H1 (cell line): Measurements from ENCODE around the gene ZNF716. TPM values are rescaled to one million over a fixed set of nuclear protein-coding genes. Genes with fewer than 3 reads are reported as not detected.

Experiments used
- CTCF ChIA-PET: fragments of 300-600 bp; sonication (Branson Sonifier 250); formaldehyde crosslinking; loops from one replicate; lab custom pipeline; 2021; ENCODE audit not compliant: partially characterized antibody; lab: Charles Lee
- POLR2A ChIA-PET: fragments of 300-600 bp; sonication (Branson Sonifier 250); formaldehyde crosslinking; loops from one replicate; lab custom pipeline; 2021; ENCODE audit warnings: inconsistent platforms; ENCODE audit not compliant: partially characterized antibody; lab: Charles Lee
- DNase-seq, 2 experiments: peaks; one replicate each; pipeline versions ENCODE4 v3.0.0 to v3.0.0-alpha.2; 2010 to 2022; ENCODE audit warnings: low spot score in 2 of 2, low read depth in 1 of 2, mixed read lengths in 1 of 2
- FAIRE-seq: peaks from 2 replicates; lab custom pipeline; 2011; peaks lifted over from hg19 to GRCh38; lab: Jason Lieb, UNC
- H2AFZ ChIP-seq: 2 replicates; pipeline ENCODE4 v1.8.1; 2012; ENCODE audit warnings: low read length, inconsistent platforms
- H2AK5ac ChIP-seq: 2 replicates; pipeline ENCODE4 v1.6.1; 2013; ENCODE audit warnings: low read depth, low read length
- H2BK120ac ChIP-seq: replicated peaks from 2 replicates; pipeline ENCODE3; 2013; ENCODE audit warnings: low read depth, low read length, inconsistent platforms
- H2BK12ac ChIP-seq: 2 replicates; pipeline ENCODE4 v1.6.1; 2013; ENCODE audit warnings: low read depth, low read length
- H2BK15ac ChIP-seq: 2 replicates; pipeline ENCODE4 v1.6.1; 2013; ENCODE audit warnings: low read length
- H2BK20ac ChIP-seq: 2 replicates; pipeline ENCODE4 v1.6.1; 2013; ENCODE audit warnings: low read length
- H2BK5ac ChIP-seq: 2 replicates; pipeline ENCODE4 v1.6.1; 2013; ENCODE audit warnings: low read depth, low read length
- H3K14ac ChIP-seq: 2 replicates; pipeline ENCODE4 v1.6.1; 2013; ENCODE audit warnings: inconsistent platforms; ENCODE audit not compliant: insufficient read length
- H3K18ac ChIP-seq: 2 replicates; pipeline ENCODE4 v1.6.1; 2013; ENCODE audit warnings: low read length; ENCODE audit errors: extremely low read depth
- H3K23ac ChIP-seq: 2 replicates; pipeline ENCODE4 v1.6.1; 2013; ENCODE audit warnings: inconsistent platforms; ENCODE audit not compliant: insufficient read length
- H3K23me2 ChIP-seq: 2 replicates; pipeline ENCODE4 v1.6.1; 2013; ENCODE audit warnings: low read depth, low read length
- H3K27ac ChIP-seq: 2 replicates; pipeline ENCODE4 v1.6.1; 2011; ENCODE audit warnings: low read depth, low read length, inconsistent platforms
- H3K27me3 ChIP-seq, 4 experiments: replicated peaks in 1 of 4; 1 replicate in 1 of 4; 2 replicates in 3 of 4; pipeline versions ENCODE4 v1.6.1 to v1.8.1; 2011 to 2013; ENCODE audit warnings: low read length in 3 of 4, mild to moderate bottlenecking in 3 of 4, inconsistent platforms in 2 of 4, mixed read lengths in 2 of 4, moderate library complexity in 1 of 4; ENCODE audit not compliant: control insufficient read depth in 3 of 4, insufficient read depth in 3 of 4; ENCODE audit errors: extremely low read depth in 1 of 4
- H3K36me3 ChIP-seq, 4 experiments: 2 replicates each; pipeline versions ENCODE4 v1.6.1 to v1.8.1; 2011 to 2013; ENCODE audit warnings: mild to moderate bottlenecking in 4 of 4, low read length in 3 of 4, moderate library complexity in 2 of 4, control low read depth in 1 of 4, inconsistent platforms in 1 of 4; ENCODE audit not compliant: insufficient read depth in 4 of 4, control insufficient read depth in 2 of 4
- H3K4ac ChIP-seq: replicated peaks from 2 replicates; pipeline ENCODE3; 2013; ENCODE audit warnings: low read length, low read depth, mixed read lengths, inconsistent platforms; ENCODE audit not compliant: insufficient read length
- H3K4me1 ChIP-seq, 4 experiments: replicated peaks in 1 of 4; 1 replicate in 1 of 4; 2 replicates in 3 of 4; pipeline versions ENCODE4 v1.6.1 to v1.8.1; 2011 to 2013; ENCODE audit warnings: low read length in 3 of 4, inconsistent platforms in 2 of 4, mixed read lengths in 1 of 4; ENCODE audit not compliant: insufficient read depth in 4 of 4, control insufficient read depth in 3 of 4
- H3K4me2 ChIP-seq, 2 experiments: 2 replicates each; pipeline versions ENCODE4 v1.6.1 to v1.8.1; 2011 to 2013; ENCODE audit warnings: low read depth in 2 of 2, low read length in 2 of 2, control low read depth in 1 of 2, inconsistent platforms in 1 of 2, mild to moderate bottlenecking in 1 of 2; ENCODE audit not compliant: insufficient read depth in 1 of 2
- H3K4me3 ChIP-seq, 4 experiments: fragments of 200-600, 300-600 bp in 1 of 4; sonication (generic), shearing (Covaris generic), sonication (Bioruptor Twin) in 1 of 4; 2 replicates each; pipeline versions ENCODE4 v1.5.1 to v1.8.1; 2011 to 2016; ENCODE audit warnings: low read length in 4 of 4, low read depth in 3 of 4, control low read depth in 2 of 4, inconsistent platforms in 2 of 4, mild to moderate bottlenecking in 2 of 4, mixed read lengths in 1 of 4, moderate library complexity in 1 of 4; ENCODE audit not compliant: insufficient read depth in 2 of 4; ENCODE audit errors: extremely low read depth in 1 of 4
- H3K56ac ChIP-seq: replicated peaks from 2 replicates; pipeline ENCODE3; 2013; ENCODE audit warnings: low read depth, mild to moderate bottlenecking, mixed read lengths, low read length, inconsistent platforms; ENCODE audit not compliant: insufficient read length
- H3K79me1 ChIP-seq: 2 replicates; pipeline ENCODE4 v1.6.1; 2013; ENCODE audit warnings: low read depth, low read length, control low read depth
- H3K79me2 ChIP-seq, 2 experiments: 2 replicates each; pipeline versions ENCODE4 v1.6.1 to v1.8.1; 2012 to 2013; ENCODE audit warnings: low read length in 2 of 2, mild to moderate bottlenecking in 2 of 2, inconsistent platforms in 1 of 2; ENCODE audit not compliant: insufficient read depth in 2 of 2, control insufficient read depth in 1 of 2
- H3K9ac ChIP-seq, 4 experiments: replicated peaks in 1 of 4; 1 replicate in 1 of 4; 2 replicates in 3 of 4; pipeline versions ENCODE4 v1.6.1 to v1.8.1; 2011 to 2013; ENCODE audit warnings: low read depth in 3 of 4, low read length in 3 of 4, control low read depth in 2 of 4, mild to moderate bottlenecking in 2 of 4, moderate library complexity in 2 of 4, inconsistent platforms in 1 of 4; ENCODE audit errors: extremely low read depth in 1 of 4
- H3K9me3 ChIP-seq, 2 experiments: 2 replicates each; pipeline versions ENCODE4 v1.6.1 to v1.8.1; 2012 to 2013; ENCODE audit warnings: mild to moderate bottlenecking in 2 of 2, moderate library complexity in 2 of 2, control low read depth in 1 of 2, inconsistent platforms in 1 of 2, low read depth in 1 of 2, low read length in 1 of 2, mixed read lengths in 1 of 2; ENCODE audit not compliant: insufficient read depth in 2 of 2
- H4K20me1 ChIP-seq, 2 experiments: replicated peaks in 1 of 2; 2 replicates each; pipeline versions ENCODE3 to v1.8.1; 2011 to 2013; ENCODE audit warnings: inconsistent platforms in 2 of 2, low read length in 2 of 2, mild to moderate bottlenecking in 1 of 2; ENCODE audit not compliant: insufficient read depth in 2 of 2, control insufficient read depth in 1 of 2
- H4K5ac ChIP-seq: 2 replicates; pipeline ENCODE4 v1.6.1; 2013; ENCODE audit warnings: low read length, low read depth, mixed read lengths, inconsistent platforms; ENCODE audit not compliant: insufficient read length
- H4K8ac ChIP-seq: 2 replicates; pipeline ENCODE4 v1.8.0; 2013; ENCODE audit warnings: mild to moderate bottlenecking, moderate library complexity, low read length, inconsistent platforms; ENCODE audit not compliant: insufficient read depth; ENCODE audit errors: extremely low read depth
- H4K91ac ChIP-seq: replicated peaks from 2 replicates; pipeline ENCODE3; 2013; ENCODE audit warnings: low read length, mixed read lengths, inconsistent platforms; ENCODE audit not compliant: insufficient read length
- BCL11A ChIP-seq, 2 experiments: IDR thresholded peaks; one replicate each; pipeline ENCODE4 v1.6.1; 2011; ENCODE audit warnings: low read depth in 2 of 2, low read length in 2 of 2, mild to moderate bottlenecking in 2 of 2
- CBX5 ChIP-seq: fragments of 300-800, 300-1000 bp; sonication (generic); IDR thresholded peaks from 2 replicates; pipeline ENCODE4 v1.7.1; 2016; ENCODE audit warnings: antibody characterized with exemption, low read length, low read depth
- CEBPB ChIP-seq: IDR thresholded peaks from 2 replicates; pipeline ENCODE4 v1.6.1; 2012; ENCODE audit warnings: low read depth, low read length
- EP300 ChIP-seq, 2 experiments: IDR thresholded peaks; 1 replicate in 1 of 2; 2 replicates in 1 of 2; pipeline ENCODE4 v1.6.1; 2011 to 2012; ENCODE audit warnings: low read depth in 2 of 2, low read length in 2 of 2, mild to moderate bottlenecking in 2 of 2, borderline replicate concordance in 1 of 2, inconsistent platforms in 1 of 2, moderate library complexity in 1 of 2
- JUND ChIP-seq: IDR thresholded peaks from 2 replicates; pipeline ENCODE4 v1.6.1; 2011; ENCODE audit warnings: mild to moderate bottlenecking, improper control_type of control experiment, low read length
- KDM4A ChIP-seq: IDR thresholded peaks from one replicate; pipeline ENCODE4 v1.7.1; 2012; ENCODE audit warnings: low read depth, mild to moderate bottlenecking, moderate library complexity, low read length, inconsistent platforms; ENCODE audit not compliant: severe bottlenecking
- MAFK ChIP-seq: IDR thresholded peaks from 2 replicates; pipeline ENCODE4 v1.6.1; 2012; ENCODE audit warnings: low read depth, mild to moderate bottlenecking, improper control_type of control experiment, low read length
- PHF8 ChIP-seq: fragments of 200-600 bp; sonication (generic); conservative IDR thresholded peaks from 2 replicates; pipeline ENCODE4 v1.7.1; 2012; ENCODE audit warnings: low read depth, mild to moderate bottlenecking, inconsistent platforms, low read length, moderate library complexity
- RAD21 ChIP-seq, 2 experiments: IDR thresholded peaks in 1 of 2; conservative IDR thresholded peaks in 1 of 2; 2 replicates each; pipeline ENCODE4 v1.6.1; 2011; ENCODE audit warnings: low read depth in 2 of 2, low read length in 2 of 2, improper control_type of control experiment in 1 of 2, inconsistent platforms in 1 of 2, mild to moderate bottlenecking in 1 of 2, moderate library complexity in 1 of 2
- SIRT6 ChIP-seq: IDR thresholded peaks from one replicate; pipeline ENCODE4 v1.7.1; 2012; ENCODE audit warnings: low read length, inconsistent platforms
- TBP ChIP-seq: IDR thresholded peaks from 2 replicates; pipeline ENCODE4 v1.6.1; 2011; ENCODE audit warnings: low read depth, low read length, improper control_type of control experiment
- TEAD4 ChIP-seq: IDR thresholded peaks from 2 replicates; pipeline ENCODE4 v1.6.1; 2012; ENCODE audit warnings: low read depth, low read length, inconsistent platforms, mixed read lengths
- WGBS, 2 experiments: shearing (Covaris generic) in 1 of 2; methylation state at CpG; one replicate each; pipeline versions ENCODE4 v1.1.6 to v1.1.7; 2013 to 2015; ENCODE audit warnings: low lambda C conversion rate in 2 of 2, mixed read lengths in 2 of 2, inconsistent platforms in 1 of 2, low coverage in 1 of 2, missing lambda C conversion rate in 1 of 2; ENCODE audit not compliant: insufficient replicate concordance in 2 of 2, insufficient coverage in 1 of 2, insufficient read length in 1 of 2; ENCODE audit errors: extremely low coverage in 1 of 2, missing lambda C conversion rate in 1 of 2; 5-methylcytosine and 5-hydroxymethylcytosine counted together
- polyA plus RNA-seq, 7 experiments: library from polyadenylated mRNA; depleted of rRNA in 3 of 7; stranded (reverse) in 5 of 7; unstranded in 2 of 7; fragments of >200 nt in 5 of 7; fragments of 200-250 nt in 2 of 7; gene quantifications; 1 replicate in 5 of 7; 2 replicates in 1 of 7; 4 replicates in 1 of 7; pipeline versions ENCODE4 v1.2.1 to v1.2.3, GENCODE V29; 2011 to 2013; ENCODE audit warnings: missing spikeins in 2 of 7, mixed read lengths in 2 of 7
- total RNA-seq: library from RNA; stranded (reverse); fragmentation: NEBNext Ultra II Directional; extraction: Animal tissue kit (Norgen Biotek cat#: 25700); gene quantifications from 2 replicates; pipeline ENCODE4 v1.2.1, GENCODE V29; 2021

The ZNF716 gene
- total and polyA plus RNA-seq, 2 of the 8 experiments (the other 6 are each of a cell fraction or from before 2014, with no cell fraction given) = not detected

GRCh38 chr7:57423768-57424167 lies 26.2 kb upstream of the ZNF716 start:
- Histone ChIP-seq H3K27me3 (no peaks in the 10 kb centered on the region), H3K4me3 (no peak overlapping the region), H2BK20ac (no peak overlapping the region), H3K4ac (no peak overlapping the region), H3K27ac (no peak overlapping the region), H3K14ac (no peak overlapping the region), H3K79me2 (no peaks in the 10 kb centered on the region), H2BK120ac (no peak overlapping the region), H2BK15ac (no peak overlapping the region), H3K23ac (no peak overlapping the region), H3K23me2 (no peaks in the 10 kb centered on the region), H2AFZ (no peak overlapping the region), H3K36me3 (peaks cover 0 to 11% (median 0%) of the 10 kb centered on the region in 4 experiments; a peak in 1 of 8 replicates), H4K8ac (no peak overlapping the region), H4K5ac (no peak overlapping the region), H2BK5ac (no peak overlapping the region), H3K4me2 (no peak overlapping the region), H3K18ac (no peak overlapping the region), H2BK12ac (no peak overlapping the region), H3K79me1 (no peaks in the 10 kb centered on the region), H2AK5ac (no peak overlapping the region), H3K9me3 (peaks cover 52 to 64% of the 10 kb centered on the region in 2 experiments), H3K56ac (no peak overlapping the region), H3K9ac (no peak overlapping the region), H4K20me1 (no peaks in the 10 kb centered on the region), H3K4me1 (no peaks in the 10 kb centered on the region), H4K91ac (no peak overlapping the region)
- TF ChIP-seq TEAD4 = no peak
- TF ChIP-seq KDM4A = no peak
- TF ChIP-seq RAD21 (IDR thresholded peaks at IDR 0.05 in 1 of 2, conservative IDR thresholded peaks at IDR 0.05 in 1 of 2; ENCODE audit: low read depth in 2 of 2, low read length in 2 of 2) = no peak
- no peak for TF ChIP-seq MAFK
- no peak for TF ChIP-seq CBX5
- TF ChIP-seq BCL11A (IDR thresholded peaks at IDR 0.05; ENCODE audit: low read depth in 2 of 2, low read length in 2 of 2) = no peak
- no peak for TF ChIP-seq EP300 (IDR thresholded peaks at IDR 0.05; ENCODE audit: borderline replicate concordance in 1 of 2, low read depth in 2 of 2, low read length in 2 of 2)
- TF ChIP-seq SIRT6 = no peak
- TF ChIP-seq TBP = no peak
- TF ChIP-seq JUND = no peak
- TF ChIP-seq CEBPB = no peak
- TF ChIP-seq PHF8 = no peak
- POLR2A ChIA-PET = no interaction called here
- FAIRE-seq (no peak), DNase-seq (no peak)
- WGBS, 2 experiments = 90 to 100% methylated on average over 1 to 3 of the region's 3 CpGs
- CTCF ChIA-PET = no interaction called here
